Measurements from ENCODE around the gene PXT1.

GRCh38 chr6:36360241-36361054 lies 82.2 kb downstream of the PXT1 start:
- TF ChIP-seq CTCF (IDR thresholded peaks at IDR 0.05) (peak; percentile 83), EZH2 (IDR thresholded peaks at IDR 0.05; ENCODE audit: borderline replicate concordance, insufficient read depth, low read depth, low read length, poor library complexity, severe bottlenecking) (no peak)
